H9 (cell line): ENCODE results near the gene IQCK. TPM values are rescaled to one million over a fixed set of nuclear protein-coding genes. Genes with fewer than 3 reads are reported as not detected.

Source experiments
- DNase-seq: peaks from one replicate; pipeline ENCODE4 v3.0.0-alpha.2; 2017
- H2AFZ ChIP-seq: one replicate; pipeline ENCODE4 v1.6.1; 2013; ENCODE audit warnings: mild to moderate bottlenecking, low read length, control low read depth, moderate library complexity
- H2AK5ac ChIP-seq: 2 replicates; pipeline ENCODE4 v1.6.1; 2013; ENCODE audit warnings: low read length, control low read depth, mixed read lengths; ENCODE audit not compliant: insufficient read length
- H2BK120ac ChIP-seq: one replicate; pipeline ENCODE4 v1.6.1; 2013; ENCODE audit warnings: low read depth, mild to moderate bottlenecking, low read length, control low read depth, inconsistent platforms; ENCODE audit not compliant: poor library complexity, severe bottlenecking
- H2BK12ac ChIP-seq: 2 replicates; pipeline ENCODE4 v1.6.1; 2013; ENCODE audit warnings: low read length, control low read depth, mixed read lengths, low read depth; ENCODE audit not compliant: insufficient read length
- H2BK15ac ChIP-seq: 2 replicates; pipeline ENCODE4 v1.6.1; 2013; ENCODE audit warnings: low read depth, low read length, control low read depth
- H2BK20ac ChIP-seq: one replicate; pipeline ENCODE4 v1.6.1; 2013; ENCODE audit warnings: low read depth, mild to moderate bottlenecking, low read length, control low read depth, inconsistent platforms; ENCODE audit not compliant: poor library complexity, severe bottlenecking
- H2BK5ac ChIP-seq: 2 replicates; pipeline ENCODE4 v1.6.1; 2013; ENCODE audit warnings: low read length, control low read depth, mixed read lengths; ENCODE audit not compliant: insufficient read length
- H3K14ac ChIP-seq: 2 replicates; pipeline ENCODE4 v1.6.1; 2013; ENCODE audit warnings: low read length, control low read depth; ENCODE audit not compliant: insufficient read depth
- H3K18ac ChIP-seq: 2 replicates; pipeline ENCODE4 v1.6.1; 2013; ENCODE audit warnings: low read depth, mild to moderate bottlenecking, mixed read lengths, low read length, control low read depth; ENCODE audit not compliant: insufficient read length
- H3K23ac ChIP-seq: 2 replicates; pipeline ENCODE4 v1.6.1; 2013; ENCODE audit warnings: low read length, control low read depth, mixed read lengths, low read depth; ENCODE audit not compliant: insufficient read length
- H3K23me2 ChIP-seq: 2 replicates; pipeline ENCODE4 v1.6.1; 2013; ENCODE audit warnings: low read depth, mild to moderate bottlenecking, mixed read lengths, low read length, control low read depth; ENCODE audit not compliant: insufficient read length, poor library complexity, severe bottlenecking
- H3K27ac ChIP-seq: 2 replicates; pipeline ENCODE4 v1.5.1; 2013; ENCODE audit warnings: low read length, control low read depth, mixed read lengths, low read depth; ENCODE audit not compliant: insufficient read length
- H3K27me3 ChIP-seq: 2 replicates; pipeline ENCODE4 v1.6.1; 2013; ENCODE audit warnings: low read length, control low read depth, inconsistent platforms; ENCODE audit not compliant: insufficient read depth
- H3K4ac ChIP-seq: 2 replicates; pipeline ENCODE4 v1.6.1; 2013; ENCODE audit warnings: low read depth, mild to moderate bottlenecking, control low read depth, inconsistent platforms, low read length, moderate library complexity
- H3K4me1 ChIP-seq: 2 replicates; pipeline ENCODE4 v1.6.1; 2013; ENCODE audit warnings: low read length, control low read depth, inconsistent platforms; ENCODE audit not compliant: insufficient read depth
- H3K4me2 ChIP-seq: 2 replicates; pipeline ENCODE4 v1.6.1; 2013; ENCODE audit warnings: low read length, control low read depth, mixed read lengths; ENCODE audit not compliant: insufficient read length, insufficient read depth
- H3K56ac ChIP-seq: 2 replicates; pipeline ENCODE4 v1.6.1; 2013; ENCODE audit warnings: low read depth, mild to moderate bottlenecking, mixed read lengths, low read length, control low read depth; ENCODE audit not compliant: insufficient read length
- H3K79me1 ChIP-seq: 2 replicates; pipeline ENCODE4 v1.6.1; 2013; ENCODE audit warnings: low read depth, mild to moderate bottlenecking, moderate library complexity, low read length, control low read depth, inconsistent platforms; ENCODE audit not compliant: insufficient read depth, poor library complexity, severe bottlenecking
- H3K79me2 ChIP-seq: 2 replicates; pipeline ENCODE4 v1.6.1; 2013; ENCODE audit warnings: low read length, control low read depth, inconsistent platforms; ENCODE audit not compliant: insufficient read depth
- H3K9ac ChIP-seq: 2 replicates; pipeline ENCODE4 v1.6.1; 2013; ENCODE audit warnings: low read length, control low read depth, mixed read lengths; ENCODE audit not compliant: insufficient read length; ENCODE audit errors: extremely low read depth
- H3K9me3 ChIP-seq: one replicate; pipeline ENCODE4 v1.6.1; 2013; ENCODE audit warnings: low read depth, low read length, inconsistent platforms; ENCODE audit not compliant: control insufficient read depth
- H3T11ph ChIP-seq: one replicate; pipeline ENCODE4 v1.6.1; 2013; ENCODE audit warnings: mild to moderate bottlenecking, low read length, control low read depth, inconsistent platforms
- H4K20me1 ChIP-seq: one replicate; pipeline ENCODE4 v1.6.1; 2013; ENCODE audit not compliant: control insufficient read depth, insufficient read length, insufficient read depth
- H4K5ac ChIP-seq: 2 replicates; pipeline ENCODE4 v1.6.1; 2013; ENCODE audit warnings: low read depth, mild to moderate bottlenecking, mixed read lengths, low read length, control low read depth; ENCODE audit not compliant: insufficient read length
- H4K8ac ChIP-seq: replicated peaks from 2 replicates; pipeline ENCODE4 v1.6.1; 2013; ENCODE audit warnings: low read length, control low read depth, mixed read lengths, low read depth; ENCODE audit not compliant: insufficient read length
- H4K91ac ChIP-seq: 2 replicates; pipeline ENCODE4 v1.6.1; 2013; ENCODE audit warnings: low read depth, mild to moderate bottlenecking, moderate library complexity, mixed read lengths, low read length, control low read depth; ENCODE audit not compliant: insufficient read length
- H3K27ac Mint-ChIP-seq, 3 experiments: 2 replicates in 2 of 3; 3 replicates in 1 of 3; pipeline ENCODE4 v1.8.0; 2020 to 2021; ENCODE audit warnings: mixed read lengths in 3 of 3, mild to moderate bottlenecking in 1 of 3, moderate library complexity in 1 of 3
- H3K27me3 Mint-ChIP-seq: 2 replicates; pipeline ENCODE4 v1.8.0; 2021; ENCODE audit warnings: low read depth, mild to moderate bottlenecking, moderate library complexity, mixed read lengths
- H3K36me3 Mint-ChIP-seq, 3 experiments: 2 replicates in 2 of 3; 3 replicates in 1 of 3; pipeline ENCODE4 v1.8.0; 2020 to 2021; ENCODE audit warnings: low read depth in 3 of 3, mixed read lengths in 3 of 3; ENCODE audit not compliant: insufficient read depth in 1 of 3
- H3K4me1 Mint-ChIP-seq, 2 experiments: 2 replicates each; pipeline ENCODE4 v1.8.0; 2020; ENCODE audit warnings: mixed read lengths in 2 of 2
- H3K4me3 Mint-ChIP-seq, 2 experiments: 2 replicates in 1 of 2; 3 replicates in 1 of 2; pipeline ENCODE4 v1.8.0; 2020 to 2021; ENCODE audit warnings: mild to moderate bottlenecking in 2 of 2, mixed read lengths in 2 of 2, moderate library complexity in 1 of 2
- H3K9me3 Mint-ChIP-seq, 2 experiments: 2 replicates in 1 of 2; 3 replicates in 1 of 2; pipeline ENCODE4 v1.8.0; 2020; ENCODE audit warnings: mild to moderate bottlenecking in 2 of 2, mixed read lengths in 2 of 2, moderate library complexity in 1 of 2
- CTCF ChIP-seq: fragments of 200-600 bp; sonication (generic); conservative IDR thresholded peaks from 3 replicates; pipeline ENCODE4 v1.8.0; 2021; ENCODE audit warnings: antibody characterized with exemption, mild to moderate bottlenecking
- WGBS: extraction: QIAGEN DNeasy Blood & Tissue Kit; methylation state at CpG from one replicate; pipeline ENCODE4 v1.1.7; 2013; ENCODE audit warnings: missing lambda C conversion rate, low lambda C conversion rate, mixed read lengths; ENCODE audit not compliant: insufficient read length; ENCODE audit errors: extremely low coverage; 5-methylcytosine and 5-hydroxymethylcytosine counted together
- total RNA-seq: library from RNA; stranded (reverse); gene quantifications from 2 replicates; pipeline ENCODE4 v1.2.1, GENCODE V29; 2021

The IQCK gene
- total RNA-seq, 1 experiment from 2014 or later: 9.0 TPM

GRCh38 chr16:19713697-19714096 is 4.4 kb upstream of the IQCK start:
- H3K36me3 Mint-ChIP-seq: peaks cover 56 to 79% (median 66%) of the 10 kb centered on the region in 3 experiments
- H3K9me3 Mint-ChIP-seq: no peaks in the 10 kb centered on the region
- Histone ChIP-seq H2BK120ac (no peak overlapping the region), H3K4me2 (no peak overlapping the region), H3K9ac (no peak overlapping the region), H3K4me1 (peaks cover 9% of the 10 kb centered on the region; the same call in 1 of the 2 replicates), H4K8ac (no peak overlapping the region), H4K5ac (no peak overlapping the region), H2BK15ac (no peak overlapping the region), H3K79me2 (peaks cover 39% of the 10 kb centered on the region), H4K20me1 (peaks cover 3% of the 10 kb centered on the region), H2BK20ac (no peak overlapping the region), H3K79me1 (peaks cover 4% of the 10 kb centered on the region), H3K4ac (no peak overlapping the region), H4K91ac (no peak overlapping the region), H3K14ac (no peak overlapping the region), H3K27ac (no peak overlapping the region), H2BK5ac (no peak overlapping the region), H3K56ac (no peak overlapping the region), H3K23ac (no peak overlapping the region), H3K27me3 (no peaks in the 10 kb centered on the region), H3K18ac (no peak overlapping the region), H3K23me2 (peaks cover under 1% of the 10 kb centered on the region), H2AFZ (no peak overlapping the region), H3K9me3 (no peaks in the 10 kb centered on the region), H2AK5ac (no peak overlapping the region), H3T11ph (no peak overlapping the region), H2BK12ac (no peak overlapping the region)
- no peak overlapping the region for H3K27ac Mint-ChIP-seq
- TF ChIP-seq CTCF: no peak
- no CpG with 5 or more reads among the region's 6 CpGs for WGBS
- DNase-seq: no peak
- no peaks in the 10 kb centered on the region for H3K27me3 Mint-ChIP-seq
- H3K4me1 Mint-ChIP-seq: peaks cover 49 to 70% of the 10 kb centered on the region in 2 experiments
- no peak overlapping the region for H3K4me3 Mint-ChIP-seq
